Measurements from ENCODE around the gene VCL. TPM values are rescaled to one million over a fixed set of nuclear protein-coding genes. Genes with fewer than 3 reads are reported as not detected.
A peak's percentile ranks its signal among the peaks of the same experiment; 100 is the strongest.
"Not testable (repeated sequence)": the region's sequence is repeated elsewhere in the genome, so short reads cannot be mapped to it uniquely, and the experiment has no call there.

The VCL gene
- total RNA-seq, 1 donor from 2014 or later = 26.8 TPM

GRCh38 chr10:74006269-74006668 lies 8.4 kb downstream of the VCL start:
- no peaks in the 10 kb centered on the region for H3K9me3 Mint-ChIP-seq
- H3K4me1 Mint-ChIP-seq = peaks cover 34% of the 10 kb centered on the region
- no peak for DNase-seq
- H3K27ac Mint-ChIP-seq = no peak overlapping the region
- no peaks in the 10 kb centered on the region for H3K27me3 Mint-ChIP-seq
- peaks cover 13% of the 10 kb centered on the region for H3K36me3 Mint-ChIP-seq (ENCODE audit: low read depth)
- H3K4me3 Mint-ChIP-seq = no peak overlapping the region
- intact Hi-C loops (cut with micrococcal nuclease) = no loop called here

- Mint-ChIP-seq H3K4me1 (peaks cover 33% of the 10 kb centered on the region), H3K9me3 (no peaks in the 10 kb centered on the region), H3K27me3 (no peaks in the 10 kb centered on the region), H3K4me3 (no peak overlapping the region), H3K36me3 (ENCODE audit: low read depth) (peaks cover 16% of the 10 kb centered on the region), H3K27ac (no peak overlapping the region)
- intact Hi-C loops (cut with micrococcal nuclease) = no loop called here
- DNase-seq = no peak
Observed at GRCh38 chr10:74008212-74008731, 10.4 kb downstream of the VCL start.

GRCh38 chr10:74011017-74011416 lies 13.1 kb downstream of the VCL start:
- intact Hi-C loops (cut with micrococcal nuclease) = no loop called here
- no peaks in the 10 kb centered on the region for H3K27me3 Mint-ChIP-seq
- H3K4me1 Mint-ChIP-seq = peaks cover 31% of the 10 kb centered on the region
- no peaks in the 10 kb centered on the region for H3K9me3 Mint-ChIP-seq
- DNase-seq = no peak
- peaks cover 17% of the 10 kb centered on the region for H3K36me3 Mint-ChIP-seq (ENCODE audit: low read depth)
- H3K27ac Mint-ChIP-seq = no peak overlapping the region
- H3K4me3 Mint-ChIP-seq = no peak overlapping the region

GRCh38 chr10:74011770-74012169 lies 13.9 kb downstream of the VCL start:
- peaks cover 20% of the 10 kb centered on the region for H3K36me3 Mint-ChIP-seq (ENCODE audit: low read depth)
- no peak for DNase-seq
- no peaks in the 10 kb centered on the region for H3K9me3 Mint-ChIP-seq
- no peaks in the 10 kb centered on the region for H3K27me3 Mint-ChIP-seq
- H3K4me3 Mint-ChIP-seq = no peak overlapping the region
- intact Hi-C loops (cut with micrococcal nuclease) = no loop called here
- H3K4me1 Mint-ChIP-seq = peaks cover 33% of the 10 kb centered on the region
- no peak overlapping the region for H3K27ac Mint-ChIP-seq

- intact Hi-C loops (cut with micrococcal nuclease) = no loop called here
- Mint-ChIP-seq H3K4me1 (peaks cover 31% of the 10 kb centered on the region), H3K27ac (no peak overlapping the region), H3K4me3 (no peak overlapping the region), H3K27me3 (no peaks in the 10 kb centered on the region), H3K36me3 (ENCODE audit: low read depth) (peaks cover 17% of the 10 kb centered on the region), H3K9me3 (no peaks in the 10 kb centered on the region)
- no peak for DNase-seq
Observed at GRCh38 chr10:74012480-74012879, 14.6 kb downstream of the VCL start.

GRCh38 chr10:74013004-74013403 lies 15.1 kb downstream of the VCL start:
- H3K27ac Mint-ChIP-seq = no peak overlapping the region
- intact Hi-C loops (cut with micrococcal nuclease) = no loop called here

GRCh38 chr10:74014574-74014973 lies 16.7 kb downstream of the VCL start:
- H3K36me3 Mint-ChIP-seq (ENCODE audit: low read depth) = peaks cover 20% of the 10 kb centered on the region
- H3K27me3 Mint-ChIP-seq; DNase-seq; intact Hi-C loops (cut with micrococcal nuclease); H3K27ac Mint-ChIP-seq; H3K9me3 Mint-ChIP-seq; H3K4me3 Mint-ChIP-seq: not testable (repeated sequence)
- peaks cover 24% of the 10 kb centered on the region for H3K4me1 Mint-ChIP-seq

More at GRCh38 chr10:74013004-74013403, 15.1 kb downstream of the VCL start:
- Mint-ChIP-seq H3K27me3 (no peaks in the 10 kb centered on the region), H3K4me1 (peaks cover 31% of the 10 kb centered on the region), H3K4me3 (no peak overlapping the region), H3K36me3 (ENCODE audit: low read depth) (peaks cover 17% of the 10 kb centered on the region), H3K9me3 (no peaks in the 10 kb centered on the region)
- no peak for DNase-seq

- H3K36me3 Mint-ChIP-seq (ENCODE audit: low read depth) = peaks cover 17% of the 10 kb centered on the region
- H3K9me3 Mint-ChIP-seq = no peaks in the 10 kb centered on the region
- intact Hi-C loops (cut with micrococcal nuclease) = no loop called here
- H3K4me3 Mint-ChIP-seq = no peak overlapping the region
- DNase-seq = no peak
- H3K4me1 Mint-ChIP-seq = peaks cover 20% of the 10 kb centered on the region
- H3K27me3 Mint-ChIP-seq = no peaks in the 10 kb centered on the region
- H3K27ac Mint-ChIP-seq = no peak overlapping the region
Observed at GRCh38 chr10:74018241-74018640, 20.3 kb downstream of the VCL start.

GRCh38 chr10:74021248-74022055 lies 23.5 kb downstream of the VCL start:
- intact Hi-C loops (cut with micrococcal nuclease) = no loop called here
- peaks cover 24% of the 10 kb centered on the region for H3K4me1 Mint-ChIP-seq

GRCh38 chr10:74022926-74023629 lies 25.2 kb downstream of the VCL start:
- H3K4me3 Mint-ChIP-seq = no peak overlapping the region
- H3K27me3 Mint-ChIP-seq = no peaks in the 10 kb centered on the region
- peaks cover 29% of the 10 kb centered on the region for H3K4me1 Mint-ChIP-seq
- H3K36me3 Mint-ChIP-seq (ENCODE audit: low read depth) = peaks cover 14% of the 10 kb centered on the region
- intact Hi-C loops (cut with micrococcal nuclease) = no loop called here
- H3K27ac Mint-ChIP-seq = no peak overlapping the region
- no peak for DNase-seq
- no peaks in the 10 kb centered on the region for H3K9me3 Mint-ChIP-seq

More at GRCh38 chr10:74021248-74022055, 23.5 kb downstream of the VCL start:
- H3K27ac Mint-ChIP-seq = peak overlapping the region; percentile 69
- H3K4me3 Mint-ChIP-seq = no peak overlapping the region
- no peaks in the 10 kb centered on the region for H3K9me3 Mint-ChIP-seq
- no peaks in the 10 kb centered on the region for H3K27me3 Mint-ChIP-seq
- no peak for DNase-seq
- peaks cover 13% of the 10 kb centered on the region for H3K36me3 Mint-ChIP-seq (ENCODE audit: low read depth)

- no peak overlapping the region for H3K4me3 Mint-ChIP-seq
- H3K27ac Mint-ChIP-seq = no peak overlapping the region
- peaks cover 13% of the 10 kb centered on the region for H3K36me3 Mint-ChIP-seq (ENCODE audit: low read depth)
- no peak for DNase-seq
- H3K9me3 Mint-ChIP-seq = no peaks in the 10 kb centered on the region
- H3K4me1 Mint-ChIP-seq = peaks cover 26% of the 10 kb centered on the region
- intact Hi-C loops (cut with micrococcal nuclease) = no loop called here
- H3K27me3 Mint-ChIP-seq = no peaks in the 10 kb centered on the region
Observed at GRCh38 chr10:74024600-74024999, 26.7 kb downstream of the VCL start.

GRCh38 chr10:74025380-74025978 lies 27.6 kb downstream of the VCL start:
- peaks cover 25% of the 10 kb centered on the region for H3K4me1 Mint-ChIP-seq
- H3K4me3 Mint-ChIP-seq = no peak overlapping the region
- H3K36me3 Mint-ChIP-seq (ENCODE audit: low read depth) = peaks cover 10% of the 10 kb centered on the region
- no peaks in the 10 kb centered on the region for H3K27me3 Mint-ChIP-seq
- H3K27ac Mint-ChIP-seq = no peak overlapping the region
- intact Hi-C loops (cut with micrococcal nuclease) = no loop called here
- H3K9me3 Mint-ChIP-seq = no peaks in the 10 kb centered on the region
- DNase-seq = no peak

GRCh38 chr10:74026428-74027015 lies 28.6 kb downstream of the VCL start:
- no peak for DNase-seq
- H3K4me1 Mint-ChIP-seq = peaks cover 23% of the 10 kb centered on the region
- no peak overlapping the region for H3K4me3 Mint-ChIP-seq
- intact Hi-C loops (cut with micrococcal nuclease) = no loop called here
- H3K27me3 Mint-ChIP-seq = no peaks in the 10 kb centered on the region
- H3K27ac Mint-ChIP-seq = no peak overlapping the region
- H3K36me3 Mint-ChIP-seq (ENCODE audit: low read depth) = peaks cover 11% of the 10 kb centered on the region
- H3K9me3 Mint-ChIP-seq = no peaks in the 10 kb centered on the region

All from activated CD4-positive, alpha-beta T cell treated with anti-CD3 and anti-CD28 coated beads, Interleukin-2, amount 10 ng/mL, durations not matched to agents 24 days and 14 days (primary cell).